ENCODE measurements around the gene IRF1.
A peak's percentile ranks its signal among the peaks of the same experiment; 100 is the strongest.
"Not testable (repeated sequence)": the region's sequence is repeated elsewhere in the genome, so short reads cannot be mapped to it uniquely, and the experiment has no call there.

IRF1 gene

DNA sequence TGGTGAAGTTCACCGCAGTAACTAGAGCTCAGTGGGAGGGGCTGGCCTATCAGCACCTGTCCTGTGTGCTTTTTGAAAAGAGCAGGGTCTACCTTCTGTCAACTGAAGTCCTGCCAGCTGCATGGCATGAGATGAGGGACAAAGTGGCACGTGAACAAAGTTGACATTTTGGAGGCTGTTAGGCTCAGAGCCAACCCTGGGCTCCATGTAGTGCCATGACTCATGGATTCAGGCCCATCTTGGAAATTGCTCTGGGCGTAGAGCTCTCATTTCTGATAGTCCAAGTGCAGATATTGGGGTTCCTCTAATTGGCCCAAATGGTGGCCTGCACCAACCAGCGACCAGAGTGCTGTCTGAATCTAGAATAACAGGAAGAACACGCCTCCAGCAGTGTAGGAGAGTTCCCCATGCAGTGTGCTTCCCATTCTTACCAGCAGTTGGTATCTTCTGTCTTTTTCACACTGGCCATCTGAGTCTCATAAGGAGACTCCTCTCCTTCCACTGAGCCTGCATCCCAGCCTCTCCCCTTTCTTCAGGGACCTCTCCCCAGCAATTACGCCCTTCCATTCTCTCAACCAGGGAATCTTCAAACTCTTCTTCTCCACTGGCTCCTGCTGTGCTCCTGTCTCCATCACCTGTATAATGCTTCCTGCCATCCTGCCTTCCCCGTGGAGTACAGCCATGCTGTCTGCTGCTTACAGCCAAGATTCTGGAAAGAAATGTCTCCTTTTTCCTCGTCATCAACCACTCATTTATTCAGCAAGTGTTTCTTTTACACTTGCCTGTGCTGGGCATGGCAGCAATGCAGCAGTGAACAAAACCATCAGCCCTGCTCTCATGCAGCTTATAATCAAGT lies 30.4 kb downstream of the IRF1 start:
- DNase-seq, result peak; percentile 47

- no peak for DNase-seq
Observed at GRCh38 chr5:132459031-132459982, 31.3 kb downstream of the IRF1 start.

DNA sequence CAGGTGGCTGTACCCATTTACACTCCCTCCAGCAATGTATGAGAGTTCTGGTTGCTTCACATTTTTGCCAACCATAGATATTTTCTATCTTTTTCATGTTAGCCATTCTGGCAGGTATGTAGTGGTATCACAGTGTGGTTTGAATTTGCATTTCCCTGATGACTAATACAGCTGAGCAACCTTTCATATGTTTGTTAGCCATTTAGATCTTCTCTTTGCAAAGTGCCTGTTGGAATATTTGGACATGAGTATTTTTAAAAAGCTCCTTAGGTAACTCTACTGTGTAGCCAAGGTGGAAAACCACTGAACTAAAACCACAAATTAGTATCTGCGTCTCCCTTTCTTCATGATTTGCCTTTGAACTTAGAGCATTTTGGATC lies 31.9 kb downstream of the IRF1 start:
- no peak for DNase-seq

DNA sequence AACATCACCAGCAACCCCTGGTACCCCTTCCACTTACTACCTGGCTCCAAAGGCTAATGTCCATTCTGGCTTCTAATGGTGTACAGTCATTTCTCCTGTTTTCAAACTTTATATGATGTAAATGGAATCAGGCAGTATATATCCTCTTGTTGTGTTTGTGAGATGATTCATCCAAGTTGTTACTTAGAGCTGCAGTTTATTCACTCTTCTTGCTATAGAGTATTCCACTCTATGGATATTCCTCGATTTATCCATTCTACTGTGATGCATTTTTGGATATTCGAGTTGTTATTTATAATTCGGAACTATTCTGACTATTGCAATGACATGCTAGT lies 32.4 kb downstream of the IRF1 start:
- DNase-seq, result no peak

GRCh38 chr5:132457371-132458225 lies 33.0 kb downstream of the IRF1 start:
- DNase-seq, result no peak

- DNase-seq, result no peak
Observed at GRCh38 chr5:132456987-132457361, 33.6 kb downstream of the IRF1 start.

- no peak for DNase-seq
Observed at GRCh38 chr5:132456296-132456986, 34.1 kb downstream of the IRF1 start.

DNA sequence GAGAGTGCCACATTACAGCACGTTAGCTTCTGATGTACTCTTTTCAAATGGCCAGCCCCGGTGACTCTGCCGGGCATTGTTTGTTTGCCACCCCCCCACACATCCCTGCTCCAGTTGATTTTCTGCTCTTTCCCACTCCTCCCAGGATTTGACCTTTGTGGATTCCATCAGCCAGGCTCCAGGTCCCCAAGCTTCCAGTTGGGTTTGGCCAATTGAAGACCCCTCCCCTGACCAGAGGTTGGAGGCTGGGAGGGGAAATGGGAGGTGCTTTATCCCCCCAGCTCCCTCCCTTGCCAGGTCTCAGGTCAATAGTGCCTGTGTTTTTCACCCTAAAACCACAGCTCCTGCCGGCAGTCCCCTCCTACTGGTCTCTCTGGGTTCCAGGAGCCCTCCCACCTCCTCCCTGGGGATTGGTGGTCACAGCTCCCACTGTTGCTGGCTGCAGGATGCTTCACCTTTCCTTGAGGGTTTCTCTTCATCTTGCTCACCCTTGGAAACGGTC lies 34.9 kb downstream of the IRF1 start:
- no peak for DNase-seq

DNA sequence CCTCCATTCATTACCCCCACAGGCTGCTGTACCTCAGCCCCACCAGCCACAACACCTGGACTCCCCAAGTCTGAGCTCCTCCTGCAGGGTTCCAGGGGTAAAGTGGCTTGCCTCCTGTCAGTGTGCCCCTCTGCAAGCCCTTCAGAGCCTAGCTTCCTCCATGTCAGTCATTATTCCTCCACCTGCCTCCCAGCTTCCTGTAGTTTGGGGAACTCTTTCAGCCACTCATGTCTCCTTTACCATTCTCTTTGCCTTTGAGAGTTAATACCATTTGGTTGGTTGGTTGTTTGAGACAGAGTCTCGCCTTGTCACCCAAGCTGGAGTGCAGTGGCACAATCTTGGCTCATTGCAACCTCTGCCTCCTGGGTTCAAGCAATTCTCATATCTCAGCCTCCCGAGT lies 36.2 kb downstream of the IRF1 start:
- DNase-seq, result no peak

DNA sequence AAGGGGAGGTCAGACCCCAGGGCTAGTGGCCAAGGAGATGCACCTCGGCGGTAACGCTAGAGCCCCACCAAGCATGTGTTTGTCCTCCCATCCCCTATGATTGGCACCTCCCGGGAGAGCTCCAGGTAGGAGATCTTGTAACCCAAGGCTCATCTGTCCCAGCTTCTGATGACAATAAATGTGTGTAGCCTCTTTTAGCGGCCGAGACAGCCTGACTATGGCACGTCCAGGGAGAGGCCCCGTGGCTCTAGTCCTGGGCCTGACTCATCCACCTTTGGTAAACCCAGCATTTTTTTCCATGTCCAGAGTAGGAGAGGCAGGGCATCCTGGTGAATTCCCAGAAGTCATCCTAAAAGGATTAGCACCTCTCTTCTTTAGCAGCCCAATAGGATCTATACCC lies 39.2 kb downstream of the IRF1 start:
- DNase-seq, result no peak

DNA sequence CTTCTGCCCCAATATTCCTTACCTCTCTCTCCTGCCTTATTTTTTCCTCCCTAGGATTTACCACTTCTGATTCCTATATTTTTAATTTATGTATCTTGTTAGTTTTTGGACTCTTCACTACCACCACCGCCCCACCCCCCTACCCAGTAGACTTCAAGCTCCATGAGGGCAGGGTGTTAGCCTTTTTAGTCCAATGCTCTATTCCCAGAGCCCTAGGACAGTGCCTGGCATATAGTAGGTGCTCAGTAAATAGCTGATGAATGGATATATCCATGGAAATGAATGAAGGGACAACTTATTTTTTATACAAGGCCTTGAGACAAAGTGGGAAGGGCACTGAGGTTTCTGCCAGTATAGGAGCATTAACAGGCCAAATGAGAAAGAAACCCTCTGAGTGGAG lies 41.5 kb downstream of the IRF1 start:
- DNase-seq, result no peak

GRCh38 chr5:132447196-132447595 lies 43.4 kb downstream of the IRF1 start:
- DNase-seq, result no peak

- no peak for DNase-seq
Observed at GRCh38 chr5:132446621-132447020, 44.0 kb downstream of the IRF1 start.

DNA sequence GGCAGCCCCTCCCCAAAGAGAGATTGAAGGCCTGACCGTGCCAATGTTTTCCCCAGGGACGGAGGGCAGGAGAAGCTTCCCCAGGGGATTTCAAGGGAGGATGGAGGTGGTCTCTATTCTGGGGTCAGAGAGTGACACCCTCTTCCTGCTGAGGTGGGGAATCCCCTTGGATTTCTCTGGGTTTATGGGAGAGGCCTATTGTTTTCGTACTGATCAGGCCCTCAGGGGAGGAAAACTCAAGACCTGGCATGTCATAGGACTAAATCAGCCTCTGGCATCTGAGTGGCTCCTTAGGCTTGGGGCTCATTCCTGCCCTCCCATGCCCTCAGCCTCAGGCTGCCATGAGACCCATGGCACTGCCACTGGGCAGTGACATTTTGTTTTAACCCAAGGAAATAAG lies 44.6 kb downstream of the IRF1 start:
- DNase-seq, result no peak

- DNase-seq, result no peak
Observed at GRCh38 chr5:132445640-132445923, 45.0 kb downstream of the IRF1 start.

DNA sequence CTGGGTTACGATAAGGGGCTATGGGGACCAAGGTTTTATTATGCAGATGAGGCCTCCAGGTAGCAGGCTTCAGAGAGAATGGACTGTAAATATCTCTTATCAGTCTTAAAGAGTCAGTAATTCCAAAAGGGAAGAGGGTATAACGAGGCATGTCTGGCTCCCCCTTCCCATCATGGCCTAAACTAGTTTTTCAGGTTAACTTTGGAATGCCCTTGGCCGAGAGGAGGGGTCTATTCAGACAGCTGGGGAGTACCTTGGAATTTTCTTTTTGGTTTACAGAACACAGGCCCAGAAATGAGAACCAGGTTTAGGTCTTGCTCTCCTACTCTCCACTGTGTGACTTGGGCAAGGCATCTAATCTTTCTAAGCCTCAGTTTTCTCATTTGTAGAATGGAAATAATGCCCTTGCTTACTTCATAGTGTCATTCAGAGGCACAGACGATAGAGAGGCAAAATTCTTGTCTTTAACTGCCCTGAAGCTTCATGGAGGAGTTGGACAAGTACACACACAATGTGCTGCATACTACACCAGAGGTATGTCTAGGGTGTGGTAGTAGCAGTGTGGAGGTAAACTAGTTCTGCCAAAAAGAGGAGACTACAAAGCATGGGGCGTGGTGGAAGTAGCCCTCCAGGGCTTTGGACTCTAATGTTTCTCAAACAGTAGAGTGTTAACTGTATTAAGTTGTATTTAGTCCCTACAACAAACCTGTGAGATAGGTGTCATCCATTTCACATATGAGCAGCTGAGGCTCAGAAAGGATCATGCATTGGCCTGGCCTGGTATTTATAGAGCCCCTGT lies 45.5 kb downstream of the IRF1 start:
- no peak for DNase-seq

DNA sequence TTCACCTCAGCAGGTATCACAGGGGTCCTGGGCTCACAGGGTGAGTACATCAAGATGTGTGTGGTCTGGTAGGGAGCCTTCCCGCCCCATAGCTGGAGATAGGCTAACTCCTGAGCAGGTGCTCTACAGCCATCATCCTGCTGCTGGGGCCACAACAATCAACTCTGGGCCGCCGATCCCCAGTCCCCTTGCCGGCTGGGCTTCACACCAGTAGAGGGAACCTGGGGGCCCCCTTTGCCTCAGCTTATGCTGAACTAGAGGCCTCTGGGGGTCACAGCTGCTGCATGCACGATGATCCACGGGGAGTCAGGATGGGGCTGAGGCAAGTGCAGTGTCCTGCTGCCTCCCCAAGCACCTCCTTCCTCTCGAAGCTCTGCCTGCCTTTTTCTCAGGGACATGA lies 46.5 kb downstream of the IRF1 start:
- DNase-seq, result no peak

DNA sequence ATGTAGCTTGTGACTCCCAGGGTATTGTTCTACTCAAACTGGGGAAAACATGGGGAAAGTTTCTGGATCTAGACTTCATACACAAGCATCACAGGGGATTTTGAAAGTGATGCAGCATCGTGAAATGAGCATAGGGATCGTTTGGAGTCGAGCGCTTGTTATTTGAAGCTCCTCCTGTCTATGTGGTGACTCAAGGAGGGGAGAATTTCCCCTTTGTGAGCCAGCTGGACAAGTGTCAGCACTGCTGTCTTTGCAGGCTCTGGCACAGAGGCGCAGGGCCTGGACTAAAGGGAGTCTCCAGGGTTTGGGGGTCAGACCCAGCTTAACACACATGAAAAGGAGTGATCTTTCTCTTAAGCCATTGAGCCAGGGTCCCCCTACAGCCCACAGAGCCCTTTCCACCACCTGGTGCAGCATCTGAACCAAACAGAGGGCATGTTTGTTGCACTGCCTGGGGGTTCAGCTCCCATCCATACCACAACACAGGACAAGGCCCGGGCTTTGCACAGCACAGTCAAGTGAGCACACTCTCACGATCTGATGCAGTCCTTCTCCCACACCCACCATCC lies 51.0 kb downstream of the IRF1 start:
- no peak for DNase-seq

DNA sequence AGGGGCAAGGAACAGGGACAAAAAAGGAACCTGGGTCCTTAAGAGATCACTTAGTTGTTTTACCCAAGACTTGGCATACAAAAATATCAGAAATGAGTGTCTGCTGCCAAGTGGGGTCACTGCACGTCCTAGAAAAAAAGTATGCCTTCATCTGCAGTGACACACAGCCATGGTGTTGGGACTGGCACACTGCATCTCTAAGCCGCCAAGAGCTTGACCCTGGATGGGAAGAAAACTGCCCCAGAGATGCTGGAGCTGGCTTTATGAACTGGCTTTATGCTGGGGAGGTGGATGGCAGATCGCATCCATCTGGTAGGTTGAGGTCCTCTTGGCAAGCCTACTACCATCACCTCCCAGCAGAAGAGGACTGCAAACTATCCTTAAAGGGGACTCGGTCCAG lies 51.7 kb downstream of the IRF1 start:
- no peak for DNase-seq

DNA sequence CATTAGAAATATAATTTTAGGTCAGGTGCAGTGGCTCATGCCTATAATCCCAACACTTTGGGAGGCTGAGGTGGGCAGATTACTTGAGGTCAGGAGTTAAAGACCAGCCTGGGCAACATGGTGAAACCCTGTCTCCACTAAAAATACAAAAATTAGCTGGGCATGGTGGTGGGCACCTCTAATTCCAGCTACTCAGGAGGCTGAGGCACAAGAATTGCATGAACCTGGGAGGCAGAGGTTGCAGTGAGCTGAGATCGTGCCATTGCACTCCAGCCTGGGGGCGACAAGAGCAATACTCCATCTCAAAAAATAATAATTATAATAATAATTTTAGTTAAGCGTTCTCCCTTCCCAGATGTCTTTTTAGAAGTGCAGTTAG lies 52.3 kb downstream of the IRF1 start:
- not testable (repeated sequence) for DNase-seq

DNA sequence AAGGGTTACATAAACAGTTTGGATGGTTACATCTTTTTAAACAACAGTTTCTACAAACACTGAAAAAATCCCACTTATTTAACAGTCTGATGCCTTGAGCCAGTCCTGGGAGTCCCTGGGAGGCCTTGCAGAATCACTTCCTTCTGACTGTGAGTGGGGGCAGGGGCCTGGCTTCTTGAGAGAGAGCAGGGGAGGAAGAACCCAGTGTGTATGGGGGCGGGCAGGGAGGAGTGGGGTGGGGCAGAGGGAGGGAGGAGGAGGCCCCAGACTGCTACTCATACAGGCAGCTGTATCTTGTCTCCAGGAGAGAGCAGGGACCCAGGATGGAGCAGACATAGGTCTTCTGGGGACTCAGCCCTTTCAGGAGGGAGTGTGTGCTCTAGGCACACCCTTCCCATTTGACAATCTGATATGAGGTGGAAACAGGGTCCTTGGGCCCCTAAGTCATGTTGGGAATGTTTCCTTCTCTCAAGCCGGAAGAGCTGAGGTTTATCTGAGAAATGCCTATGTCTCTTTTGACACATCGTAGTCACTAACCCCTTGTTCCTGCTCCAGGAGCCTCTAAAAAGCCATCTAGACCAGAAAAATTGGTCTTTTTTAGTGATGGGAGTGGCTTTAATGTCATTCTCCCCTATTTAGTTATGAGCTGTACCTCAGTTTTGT lies 52.8 kb downstream of the IRF1 start:
- DNase-seq, result no peak
